NT2/D1 (cell line): ENCODE results near the gene ELK4.

Experiments used
- DNase-seq: peaks from one replicate; pipeline ENCODE4 v3.0.0-alpha.2; 2011; ENCODE audit warnings: low read depth, low spot score
- H3K27me3 ChIP-seq: 2 replicates; pipeline ENCODE4 v1.6.0; 2011; ENCODE audit warnings: mild to moderate bottlenecking; ENCODE audit not compliant: insufficient read length, insufficient read depth
- H3K36me3 ChIP-seq: 2 replicates; pipeline ENCODE4 v1.6.1; 2011; ENCODE audit warnings: mild to moderate bottlenecking, low read length, mixed read lengths; ENCODE audit not compliant: insufficient read depth, insufficient read length
- H3K4me1 ChIP-seq: 2 replicates; pipeline ENCODE4 v1.5.1; 2011; ENCODE audit not compliant: insufficient read depth, insufficient read length
- H3K4me3 ChIP-seq: 2 replicates; pipeline ENCODE4 v1.5.1; 2011; ENCODE audit warnings: low read depth; ENCODE audit not compliant: insufficient read length
- H3K9ac ChIP-seq: 2 replicates; pipeline ENCODE4 v1.6.0; 2011; ENCODE audit warnings: low read depth; ENCODE audit not compliant: insufficient read length
- H3K9me3 ChIP-seq: 2 replicates; pipeline ENCODE4 v1.5.1; 2011; ENCODE audit warnings: mild to moderate bottlenecking, low read length; ENCODE audit not compliant: insufficient read depth
- SUZ12 ChIP-seq: IDR thresholded peaks from 2 replicates; pipeline ENCODE4 v1.6.1; 2011; ENCODE audit not compliant: insufficient read length, insufficient read depth; ENCODE audit errors: extremely low read depth
- YY1 ChIP-seq: IDR thresholded peaks from 2 replicates; pipeline ENCODE4 v1.6.1; 2011; ENCODE audit not compliant: insufficient read length, insufficient read depth
- ZNF274 ChIP-seq: IDR thresholded peaks from 2 replicates; pipeline ENCODE4 v1.6.1; 2011; ENCODE audit warnings: mild to moderate bottlenecking, low read depth, low read length

ELK4 gene

GRCh38 chr1:205578780-205579571, 52.8 kb downstream of the ELK4 start:
- H3K9me3 ChIP-seq, result no peaks in the 10 kb centered on the region
- peaks cover 37% of the 10 kb centered on the region for H3K4me1 ChIP-seq
- H3K27me3 ChIP-seq, result peaks cover 42% of the 10 kb centered on the region
- H3K4me3 ChIP-seq, result no peak overlapping the region
- DNase-seq, result no peak
- no peaks in the 10 kb centered on the region for H3K36me3 ChIP-seq
- no peak overlapping the region for H3K9ac ChIP-seq
- TF ChIP-seq YY1, result no peak
- TF ChIP-seq SUZ12, result no peak
- TF ChIP-seq ZNF274, result no peak

GRCh38 chr1:205577874-205578658, 53.7 kb downstream of the ELK4 start:
- H3K4me3 ChIP-seq, result no peak overlapping the region
- peaks cover 35% of the 10 kb centered on the region for H3K4me1 ChIP-seq
- H3K36me3 ChIP-seq, result no peaks in the 10 kb centered on the region
- peaks cover 42% of the 10 kb centered on the region for H3K27me3 ChIP-seq
- no peak overlapping the region for H3K9ac ChIP-seq
- DNase-seq, result no peak
- TF ChIP-seq YY1 (no peak), ZNF274 (no peak), SUZ12 (no peak)
- no peaks in the 10 kb centered on the region for H3K9me3 ChIP-seq

GRCh38 chr1:205576805-205577761, 54.7 kb downstream of the ELK4 start:
- H3K4me3 ChIP-seq, result no peak overlapping the region
- no peak for DNase-seq
- no peaks in the 10 kb centered on the region for H3K36me3 ChIP-seq
- TF ChIP-seq YY1 (no peak), SUZ12 (no peak), ZNF274 (no peak)
- peaks cover 32% of the 10 kb centered on the region for H3K4me1 ChIP-seq
- H3K9ac ChIP-seq, result no peak overlapping the region
- H3K9me3 ChIP-seq, result no peaks in the 10 kb centered on the region
- H3K27me3 ChIP-seq, result peaks cover 42% of the 10 kb centered on the region

- H3K27me3 ChIP-seq, result peaks cover 40% of the 10 kb centered on the region
- no peaks in the 10 kb centered on the region for H3K36me3 ChIP-seq
- no peak overlapping the region for H3K9ac ChIP-seq
- no peak overlapping the region for H3K4me3 ChIP-seq
- TF ChIP-seq SUZ12 (no peak), YY1 (no peak), ZNF274 (no peak)
- DNase-seq, result no peak
- no peaks in the 10 kb centered on the region for H3K9me3 ChIP-seq
- peaks cover 27% of the 10 kb centered on the region for H3K4me1 ChIP-seq
Measured at GRCh38 chr1:205576011-205576410, 55.8 kb downstream of the ELK4 start.

GRCh38 chr1:205575294-205575885, 56.4 kb downstream of the ELK4 start:
- H3K4me3 ChIP-seq, result no peak overlapping the region
- H3K9me3 ChIP-seq, result no peaks in the 10 kb centered on the region
- no peaks in the 10 kb centered on the region for H3K36me3 ChIP-seq
- no peak for DNase-seq
- no peak overlapping the region for H3K9ac ChIP-seq
- TF ChIP-seq SUZ12, result no peak
- no peak for TF ChIP-seq ZNF274
- H3K27me3 ChIP-seq, result peaks cover 43% of the 10 kb centered on the region
- H3K4me1 ChIP-seq, result peaks cover 27% of the 10 kb centered on the region

GRCh38 chr1:205572421-205572820, 59.4 kb downstream of the ELK4 start:
- H3K4me1 ChIP-seq, result peaks cover 15% of the 10 kb centered on the region
- TF ChIP-seq ZNF274, result no peak
- no peak for TF ChIP-seq SUZ12
- no peak for TF ChIP-seq YY1
- H3K27me3 ChIP-seq, result peaks cover 67% of the 10 kb centered on the region
- no peaks in the 10 kb centered on the region for H3K9me3 ChIP-seq
- no peaks in the 10 kb centered on the region for H3K36me3 ChIP-seq
- no peak overlapping the region for H3K9ac ChIP-seq
- no peak for DNase-seq
- H3K4me3 ChIP-seq, result no peak overlapping the region
